Thyroid gland (tissue), 4 donors: ENCODE data around the gene KAT2A. TPM values are rescaled to one million over a fixed set of nuclear protein-coding genes. Genes with fewer than 3 reads are reported as not detected.

ENCODE experiments used
- DNase-seq, 2 donors: peaks; one replicate each; pipeline ENCODE4 v3.0.0-alpha.2; 2019
- H3K27ac ChIP-seq, 3 donors: fragments of 200-600 bp; sonication (generic); 1 replicate in 2 of 3; 2 replicates in 1 of 3; pipeline ENCODE4 v1.5.1; 2016 to 2019; ENCODE audit warnings: mild to moderate bottlenecking in 1 of 3, moderate library complexity in 1 of 3
- H3K27me3 ChIP-seq: fragments of 200-600 bp; sonication (generic); one replicate; pipeline ENCODE4 v1.5.1; 2019
- H3K36me3 ChIP-seq, 2 donors: fragments of 200-600 bp; sonication (generic); one replicate each; pipeline ENCODE4 v1.5.1; 2016 to 2019
- H3K4me1 ChIP-seq, 2 donors: fragments of 200-600 bp; sonication (generic); one replicate each; pipeline ENCODE4 v1.5.1; 2017 to 2019
- H3K4me3 ChIP-seq, 3 donors: fragments of 200-600 bp; sonication (generic); replicated peaks in 1 of 3; 1 replicate in 2 of 3; 2 replicates in 1 of 3; pipeline ENCODE4 v1.5.1; 2016; ENCODE audit warnings: mild to moderate bottlenecking in 1 of 3
- H3K9me3 ChIP-seq: fragments of 200-600 bp; sonication (generic); one replicate; pipeline ENCODE4 v1.5.1; 2017
- POLR2A ChIP-seq, 2 donors: fragments of 450-650 bp; IDR thresholded peaks; one replicate each; pipeline ENCODE4 v1.6.1; 2017; ENCODE audit warnings: antibody characterized with exemption in 2 of 2, mild to moderate bottlenecking in 2 of 2, moderate library complexity in 1 of 2
- WGBS, 2 donors: methylation state at CpG; one replicate each; pipeline ENCODE4 v1.1.5; 2017; 5-methylcytosine and 5-hydroxymethylcytosine counted together
- intact Hi-C: fragments of 100-400 bp; cut with DNase I; formaldehyde crosslinking; loops from one replicate; pipeline ENCODE4 v1.15.1; 2023
- total RNA-seq, 4 donors: library from RNA; depleted of rRNA; stranded (reverse); fragments of >200 nt; gene quantifications; one replicate each; pipeline ENCODE4 v1.2.3, GENCODE V29; 2016
- TF ChIP-seq, protein P1 (sequence below), 6 experiments: fragments of 200-600 bp in 3 of 6; fragments of 450-650 bp in 3 of 6; sonication (generic) in 3 of 6; IDR thresholded peaks; one replicate each; pipeline ENCODE4 v1.5.1; 2016 to 2019; ENCODE audit warnings: antibody characterized with exemption in 6 of 6, mild to moderate bottlenecking in 2 of 6, inconsistent platforms in 1 of 6, moderate library complexity in 1 of 6

KAT2A gene
- total RNA-seq, 4 donors from 2014 or later, result 14.2 to 37.9 (median 23.3) TPM

DNA sequence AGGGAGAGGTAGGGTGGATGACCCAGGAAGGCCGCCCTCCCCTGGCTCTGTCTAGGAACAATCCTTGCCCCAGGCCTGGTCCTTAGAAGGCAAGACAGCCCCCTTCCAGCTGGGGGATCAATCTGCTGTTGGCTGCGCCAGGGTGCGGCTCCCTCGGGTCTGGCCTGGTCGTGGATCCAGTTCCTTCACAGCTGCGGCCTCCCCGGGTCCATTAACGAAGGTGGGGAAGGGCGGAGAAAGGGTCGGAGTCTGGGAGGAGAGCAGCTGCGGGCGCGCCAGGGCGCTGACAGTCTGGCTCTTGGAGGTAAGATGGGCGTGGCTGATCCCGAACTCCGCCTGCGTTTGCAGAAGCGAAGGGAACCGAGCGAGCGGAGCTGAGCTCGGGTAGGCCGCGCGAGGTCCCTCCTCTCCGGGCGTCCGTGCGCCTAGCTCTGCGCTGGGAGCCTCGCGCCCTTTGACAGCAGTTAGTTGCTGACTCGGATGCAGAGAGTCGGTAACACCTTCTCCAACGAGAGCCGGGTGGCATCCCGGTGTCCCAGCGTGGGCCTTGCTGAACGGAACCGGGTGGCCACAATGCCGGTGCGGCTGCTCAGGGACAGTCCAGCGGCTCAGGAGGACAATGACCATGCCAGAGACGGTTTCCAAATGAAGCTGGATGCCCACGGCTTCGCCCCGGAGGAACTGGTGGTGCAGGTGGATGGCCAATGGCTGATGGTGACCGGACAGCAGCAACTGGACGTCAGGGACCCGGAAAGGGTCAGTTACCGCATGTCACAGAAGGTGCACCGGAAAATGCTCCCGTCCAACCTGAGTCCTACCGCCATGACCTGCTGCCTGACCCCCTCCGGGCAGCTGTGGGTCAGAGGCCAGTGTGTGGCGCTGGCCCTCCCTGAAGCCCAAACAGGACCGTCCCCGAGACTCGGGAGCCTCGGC lies 1.5 kb upstream of the KAT2A start, which contains the start of gene HSPB9:
Gene HSPB9 (plus strand): TSS at position 434 of the 933 bp plus-strand sequence. CDS start 47 bp downstream, at position 481.
- H3K4me1 ChIP-seq, result peaks cover 12 to 18% of the 10 kb centered on the region in 2 donors
- H3K27me3 ChIP-seq, result no peaks in the 10 kb centered on the region
- intact Hi-C loops, result no loop called here
- no peak within 1 kb of the TSS for H3K27ac ChIP-seq
- peak; percentile 57 to 61 for DNase-seq
- H3K9me3 ChIP-seq, result no peaks in the 10 kb centered on the region
- H3K4me3 ChIP-seq, result no peak within 1 kb of the TSS
- TF ChIP-seq, protein P1, sequence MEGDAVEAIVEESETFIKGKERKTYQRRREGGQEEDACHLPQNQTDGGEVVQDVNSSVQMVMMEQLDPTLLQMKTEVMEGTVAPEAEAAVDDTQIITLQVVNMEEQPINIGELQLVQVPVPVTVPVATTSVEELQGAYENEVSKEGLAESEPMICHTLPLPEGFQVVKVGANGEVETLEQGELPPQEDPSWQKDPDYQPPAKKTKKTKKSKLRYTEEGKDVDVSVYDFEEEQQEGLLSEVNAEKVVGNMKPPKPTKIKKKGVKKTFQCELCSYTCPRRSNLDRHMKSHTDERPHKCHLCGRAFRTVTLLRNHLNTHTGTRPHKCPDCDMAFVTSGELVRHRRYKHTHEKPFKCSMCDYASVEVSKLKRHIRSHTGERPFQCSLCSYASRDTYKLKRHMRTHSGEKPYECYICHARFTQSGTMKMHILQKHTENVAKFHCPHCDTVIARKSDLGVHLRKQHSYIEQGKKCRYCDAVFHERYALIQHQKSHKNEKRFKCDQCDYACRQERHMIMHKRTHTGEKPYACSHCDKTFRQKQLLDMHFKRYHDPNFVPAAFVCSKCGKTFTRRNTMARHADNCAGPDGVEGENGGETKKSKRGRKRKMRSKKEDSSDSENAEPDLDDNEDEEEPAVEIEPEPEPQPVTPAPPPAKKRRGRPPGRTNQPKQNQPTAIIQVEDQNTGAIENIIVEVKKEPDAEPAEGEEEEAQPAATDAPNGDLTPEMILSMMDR (IDR thresholded peaks at IDR 0.05), result no peak
- no peak for TF ChIP-seq POLR2A (IDR thresholded peaks at IDR 0.05)
- H3K36me3 ChIP-seq, result peaks cover 13 to 23% of the 10 kb centered on the region in 2 donors
- WGBS, 2 donors, result 59 to 64% methylated on average over 23 to 59 of the region's 61 CpGs

DNA sequence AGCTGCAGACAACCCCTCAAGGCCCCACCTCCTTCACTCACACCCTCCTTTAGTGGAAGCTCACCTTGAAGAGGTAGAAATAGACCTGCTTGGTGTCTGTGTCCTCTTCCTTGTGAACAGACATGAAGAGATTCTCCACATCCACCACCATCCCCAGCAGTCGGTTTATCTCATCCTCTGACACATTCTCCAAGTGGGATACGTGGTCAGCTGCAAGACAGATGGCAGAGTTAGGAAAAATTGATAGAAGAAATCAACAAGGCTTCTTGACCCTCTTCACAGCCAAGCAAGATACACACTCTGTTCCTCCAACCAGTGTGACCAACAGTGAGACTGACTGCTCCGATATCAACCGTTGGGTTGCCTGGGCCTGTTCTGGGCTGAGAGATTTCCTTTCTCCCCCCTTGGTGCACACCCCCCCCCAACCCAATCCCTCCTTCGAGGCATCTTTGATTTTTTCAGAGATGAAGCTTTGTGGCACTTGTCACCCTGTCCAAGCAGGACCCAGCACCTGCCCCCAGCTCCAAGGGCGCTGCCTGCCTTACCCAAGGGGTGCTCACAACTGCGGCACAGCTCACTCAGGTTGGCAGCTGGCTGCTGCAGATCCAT lies 902 bp downstream of the KAT2A start:
- H3K4me1 ChIP-seq, result peaks cover 12 to 18% of the 10 kb centered on the region in 2 donors
- H3K4me3 ChIP-seq, result peak overlapping the region in 1 of 3 donors; percentile 81
- H3K36me3 ChIP-seq, result peaks cover 0 to 3% of the 10 kb centered on the region in 2 donors
- DNase-seq, result no peak
- intact Hi-C loops, result no loop called here
- H3K27me3 ChIP-seq, result no peaks in the 10 kb centered on the region
- TF ChIP-seq, protein P1 (IDR thresholded peaks at IDR 0.05), result no peak
- no peak for TF ChIP-seq POLR2A (IDR thresholded peaks at IDR 0.05)
- WGBS, 2 donors, result 56 to 70% methylated on average over 5 to 7 of the region's 7 CpGs
- no peaks in the 10 kb centered on the region for H3K9me3 ChIP-seq
- no peak overlapping the region for H3K27ac ChIP-seq

DNA sequence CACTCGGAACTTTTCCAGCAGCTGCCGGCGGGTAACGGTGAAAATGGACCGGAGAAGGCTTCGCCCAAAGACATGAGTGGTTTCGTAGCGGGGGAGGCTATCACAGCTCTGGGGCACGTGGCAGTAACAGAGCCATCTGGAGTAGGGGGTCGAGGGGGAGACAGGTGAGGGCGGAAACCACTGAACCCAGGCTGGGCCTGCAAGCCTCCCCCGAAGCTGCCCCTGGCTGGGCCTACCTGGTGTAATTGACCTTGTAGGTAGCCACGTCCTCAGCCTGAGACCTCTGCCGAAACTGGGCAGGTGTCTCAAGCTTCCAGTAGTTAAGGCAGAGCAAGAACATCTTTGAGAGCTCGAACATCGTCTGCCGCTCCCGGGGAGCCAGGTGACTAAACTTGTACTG lies 1.9 kb downstream of the KAT2A start:
- Histone ChIP-seq H3K27me3 (no peaks in the 10 kb centered on the region), H3K27ac (no peak overlapping the region), H3K36me3 (no peaks in the 10 kb centered on the region), H3K4me1 (peaks cover 12 to 18% of the 10 kb centered on the region in 2 donors), H3K4me3 (no peak overlapping the region), H3K9me3 (no peaks in the 10 kb centered on the region)
- TF ChIP-seq, protein P1 (IDR thresholded peaks at IDR 0.05), result no peak
- TF ChIP-seq POLR2A (IDR thresholded peaks at IDR 0.05), result no peak
- WGBS, 2 donors, result 93 to 94% methylated on average over 18 of the region's 18 CpGs
- intact Hi-C loops, result loop anchor here (5.0 kb wide), 3 partner anchors 52 to 157 kb away; partner anchors contain the start of gene NKIRAS2
- no peak for DNase-seq

DNA sequence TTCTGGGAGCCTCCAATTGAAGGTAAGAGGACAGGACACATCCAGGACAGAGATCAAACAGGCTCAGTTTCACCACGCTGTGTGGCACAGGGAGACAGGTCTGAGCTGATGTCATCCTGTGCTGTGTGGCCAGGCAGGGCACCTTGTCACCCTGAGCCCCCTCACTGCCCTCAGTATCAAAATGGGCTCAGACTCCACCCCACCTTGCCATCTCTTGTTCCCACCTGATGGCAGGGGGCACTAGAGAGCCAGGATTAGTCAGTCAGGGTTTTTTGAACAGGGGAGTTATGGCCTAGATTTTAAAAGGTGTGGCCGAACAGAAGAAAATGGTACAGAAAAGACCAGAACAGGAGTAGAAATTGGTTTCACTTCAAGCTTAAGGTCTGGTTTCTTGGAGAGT lies 2.6 kb downstream of the KAT2A start:
- Histone ChIP-seq H3K4me1 (peaks cover 12 to 18% of the 10 kb centered on the region in 2 donors), H3K4me3 (no peak overlapping the region), H3K27me3 (no peaks in the 10 kb centered on the region), H3K27ac (no peak overlapping the region), H3K36me3 (no peaks in the 10 kb centered on the region), H3K9me3 (no peaks in the 10 kb centered on the region)
- DNase-seq, result peak in 1 of 2 donors; percentile 37
- no peak for TF ChIP-seq POLR2A (IDR thresholded peaks at IDR 0.05)
- TF ChIP-seq, protein P1 (IDR thresholded peaks at IDR 0.05), result peak in 4 of 6 experiments; percentile 11 to 39 (median 32)
- intact Hi-C loops, result loop anchor here (5.0 kb wide), 3 partner anchors 51 to 156 kb away; partner anchors contain the start of gene NKIRAS2
- WGBS, 2 donors, result 81 to 84% methylated on average over 2 of the region's 2 CpGs
